ENCODE data around the gene BCL2L12.
A peak's percentile ranks its signal among the peaks of the same experiment; 100 is the strongest.

Gene BCL2L12

GRCh38 chr19:49696865-49697264, 31.1 kb downstream of the BCL2L12 start:
- no peak for TF ChIP-seq CTCF (conservative IDR thresholded peaks at IDR 0.05)

GRCh38 chr19:49699364-49699763, 33.6 kb downstream of the BCL2L12 start:
- H3K27ac ChIP-seq = no peak overlapping the region
- no peak for TF ChIP-seq CTCF (conservative IDR thresholded peaks at IDR 0.05)

More at GRCh38 chr19:49696865-49697264, 31.1 kb downstream of the BCL2L12 start:
- H3K27ac ChIP-seq = no peak overlapping the region

- no peak overlapping the region for H3K27ac ChIP-seq
- TF ChIP-seq CTCF (conservative IDR thresholded peaks at IDR 0.05) = no peak
Observed at GRCh38 chr19:49700563-49700962, 34.8 kb downstream of the BCL2L12 start.

- TF ChIP-seq CTCF (conservative IDR thresholded peaks at IDR 0.05) = peak; percentile 49
- no peak overlapping the region for H3K27ac ChIP-seq
Observed at GRCh38 chr19:49701271-49701786, 35.6 kb downstream of the BCL2L12 start.

GRCh38 chr19:49704888-49705642, 39.3 kb downstream of the BCL2L12 start:
- TF ChIP-seq CTCF (conservative IDR thresholded peaks at IDR 0.05) = no peak
- H3K27ac ChIP-seq = no peak overlapping the region

GRCh38 chr19:49705919-49706318, 40.2 kb downstream of the BCL2L12 start:
- no peak overlapping the region for H3K27ac ChIP-seq
- no peak for TF ChIP-seq CTCF (conservative IDR thresholded peaks at IDR 0.05)

GRCh38 chr19:49710372-49710951, 44.7 kb downstream of the BCL2L12 start:
- H3K27ac ChIP-seq = no peak overlapping the region
- TF ChIP-seq CTCF (conservative IDR thresholded peaks at IDR 0.05) = no peak

Measured in VCaP (cell line).